Dendritic cell treated with granulocyte-macrophage colony-stimulating factor and Interleukin-4, amounts not matched to agents 40 ng/mL and 50 ng/mL, for 4 days (primary cell): ENCODE measurements around the gene YBEY.

Experiments
- H3K27ac Mint-ChIP-seq: one replicate; pipeline ENCODE4 v1.8.0; 2022; ENCODE audit warnings: mild to moderate bottlenecking, mixed read lengths
- H3K27me3 Mint-ChIP-seq: one replicate; pipeline ENCODE4 v1.8.0; 2022; ENCODE audit warnings: mild to moderate bottlenecking, mixed read lengths
- H3K36me3 Mint-ChIP-seq: one replicate; pipeline ENCODE4 v1.8.0; 2022; ENCODE audit warnings: low read depth, mixed read lengths
- H3K4me1 Mint-ChIP-seq: one replicate; pipeline ENCODE4 v1.8.0; 2022; ENCODE audit warnings: low read depth, mixed read lengths
- H3K4me3 Mint-ChIP-seq: one replicate; pipeline ENCODE4 v1.8.0; 2022; ENCODE audit warnings: mild to moderate bottlenecking, moderate library complexity, mixed read lengths
- H3K9me3 Mint-ChIP-seq: one replicate; pipeline ENCODE4 v1.8.0; 2022; ENCODE audit warnings: mixed read lengths
- intact Hi-C: fragments of 100-400 bp; cut with micrococcal nuclease; formaldehyde crosslinking; loops from one replicate; pipeline ENCODE4 v1.15.0; 2022

The YBEY gene

DNA sequence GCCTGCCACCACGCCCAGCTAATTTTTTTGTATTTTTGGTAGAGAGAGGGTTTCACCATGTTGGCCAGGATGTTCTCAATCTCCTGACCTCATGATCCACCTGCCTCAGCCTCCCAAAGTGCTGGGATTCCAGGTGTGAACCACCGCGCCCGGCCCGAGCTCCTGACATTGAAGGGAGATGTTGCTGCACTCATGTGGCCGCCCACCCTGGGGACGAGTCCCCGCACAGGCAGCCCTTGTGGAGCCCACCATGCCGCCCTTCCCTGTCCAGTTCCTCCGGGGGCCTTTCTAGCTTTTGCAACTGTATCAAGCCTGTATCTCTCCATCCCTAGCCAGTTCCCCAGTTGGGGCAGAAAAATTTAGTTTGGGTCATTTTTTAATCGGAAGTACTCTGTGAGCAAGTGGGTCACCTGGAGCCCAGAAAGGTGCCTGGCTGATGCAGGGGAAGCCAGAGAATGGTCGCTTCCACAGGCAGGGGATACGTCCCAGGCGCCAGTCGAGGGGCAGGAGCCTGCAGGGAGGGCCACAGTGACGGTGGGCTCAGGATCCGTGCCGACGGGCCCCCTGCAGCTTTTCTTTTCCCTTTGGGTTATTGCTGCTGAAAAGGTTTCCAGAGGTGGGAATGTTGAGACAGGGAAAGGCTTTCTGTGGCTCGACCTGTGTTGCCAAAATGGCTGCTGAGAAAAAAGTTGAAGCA is 58.2 kb downstream of the YBEY start:
- H3K27me3 Mint-ChIP-seq = no peaks in the 10 kb centered on the region
- peaks cover 6% of the 10 kb centered on the region for H3K9me3 Mint-ChIP-seq
- H3K4me3 Mint-ChIP-seq = no peak overlapping the region
- H3K27ac Mint-ChIP-seq = no peak overlapping the region
- peaks cover 93% of the 10 kb centered on the region for H3K36me3 Mint-ChIP-seq
- intact Hi-C loops = no loop called here
- H3K4me1 Mint-ChIP-seq = no peaks in the 10 kb centered on the region

DNA sequence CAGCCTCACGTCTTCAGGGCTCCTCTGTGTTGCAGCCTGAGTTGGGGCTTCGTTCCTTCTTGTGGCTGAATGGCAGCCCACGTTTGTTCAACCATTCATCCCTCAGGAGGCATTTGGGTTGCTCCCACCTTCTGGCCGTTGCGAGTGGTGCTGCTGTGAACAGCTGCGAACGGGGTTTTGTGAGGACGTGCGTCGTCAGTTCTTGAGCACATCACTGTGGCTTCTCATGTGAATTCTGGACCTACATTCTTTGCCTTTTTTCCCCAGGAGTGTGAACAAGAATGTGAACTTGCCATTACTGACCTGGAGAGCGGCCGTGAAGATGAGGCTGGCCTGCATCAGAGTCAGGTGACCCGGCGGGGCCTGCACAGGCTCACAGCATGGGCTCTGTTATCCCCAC is 59.7 kb downstream of the YBEY start:
- Mint-ChIP-seq H3K36me3 (peaks cover 93% of the 10 kb centered on the region), H3K4me3 (no peak overlapping the region), H3K9me3 (no peaks in the 10 kb centered on the region), H3K4me1 (no peaks in the 10 kb centered on the region), H3K27me3 (no peaks in the 10 kb centered on the region), H3K27ac (no peak overlapping the region)
- intact Hi-C loops = no loop called here

DNA sequence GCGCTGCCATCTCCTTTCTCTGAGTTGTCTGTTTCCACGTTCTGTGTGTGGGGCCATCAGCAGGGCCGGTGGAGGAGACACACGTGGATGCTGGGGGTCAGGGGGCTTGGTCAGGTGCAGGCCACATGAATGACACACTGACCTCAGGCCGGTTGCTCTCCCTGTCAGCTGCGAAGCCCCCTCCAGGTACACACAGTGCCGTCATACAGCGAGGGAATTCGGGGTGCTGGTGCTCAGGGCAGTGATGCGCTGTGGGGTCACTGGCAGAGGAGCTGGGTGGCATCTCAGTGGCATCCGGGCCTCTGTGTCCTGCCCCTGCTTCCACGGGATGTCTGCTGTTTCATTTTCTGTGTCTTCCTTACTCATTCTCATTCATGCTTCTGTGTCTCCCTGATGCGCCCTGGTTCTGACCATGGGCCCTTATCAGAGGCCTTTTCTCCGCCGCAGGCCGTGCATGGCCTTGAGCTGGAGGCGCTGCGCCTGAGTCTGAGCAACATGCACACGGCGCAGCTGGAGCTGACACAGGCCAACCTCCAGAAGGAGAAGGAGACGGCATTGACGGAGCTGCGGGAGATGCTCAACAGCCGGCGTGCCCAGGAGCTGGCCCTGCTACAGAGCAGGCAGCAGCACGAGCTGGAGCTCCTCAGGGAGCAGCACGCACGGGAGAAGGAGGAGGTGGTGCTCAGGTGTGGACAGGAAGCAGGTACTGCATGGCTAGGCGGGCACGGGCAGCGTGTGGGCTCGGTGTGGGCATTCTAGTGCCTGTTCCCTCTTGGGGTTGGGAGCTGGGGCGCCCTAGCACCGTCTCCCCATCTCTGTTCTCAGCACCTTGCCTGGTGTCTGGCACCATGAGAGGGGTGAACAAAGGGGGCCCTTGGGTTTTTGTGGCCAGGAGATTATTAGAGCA is 60.4 kb downstream of the YBEY start:
- no peak overlapping the region for H3K4me3 Mint-ChIP-seq
- H3K36me3 Mint-ChIP-seq = peaks cover 93% of the 10 kb centered on the region
- H3K4me1 Mint-ChIP-seq = no peaks in the 10 kb centered on the region
- intact Hi-C loops = no loop called here
- no peaks in the 10 kb centered on the region for H3K9me3 Mint-ChIP-seq
- H3K27me3 Mint-ChIP-seq = no peaks in the 10 kb centered on the region
- H3K27ac Mint-ChIP-seq = no peak overlapping the region

DNA sequence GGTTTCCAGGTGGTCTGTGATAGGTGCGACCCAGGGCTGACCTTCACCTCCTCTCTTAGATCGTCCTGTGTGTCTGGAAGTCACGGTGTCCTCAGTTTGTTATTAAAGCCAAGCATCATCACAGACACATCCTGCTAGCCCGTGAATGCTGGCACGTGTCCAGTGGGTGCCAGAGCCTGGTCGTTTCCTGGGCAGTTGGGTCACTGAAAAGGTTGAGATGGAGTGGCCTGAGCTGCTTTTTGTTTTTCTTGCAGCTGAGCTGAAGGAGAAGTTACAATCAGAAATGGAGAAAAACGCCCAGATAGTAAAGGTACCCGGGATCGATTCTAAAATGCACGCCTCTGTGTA is 61.0 kb downstream of the YBEY start:
- peaks cover 93% of the 10 kb centered on the region for H3K36me3 Mint-ChIP-seq
- intact Hi-C loops = no loop called here
- no peak overlapping the region for H3K4me3 Mint-ChIP-seq
- H3K4me1 Mint-ChIP-seq = no peaks in the 10 kb centered on the region
- H3K9me3 Mint-ChIP-seq = no peaks in the 10 kb centered on the region
- no peak overlapping the region for H3K27ac Mint-ChIP-seq
- H3K27me3 Mint-ChIP-seq = no peaks in the 10 kb centered on the region
